GM12873 (cell line): ENCODE results near the gene TMX1.

ENCODE experiments used
- CTCF ChIP-seq: IDR thresholded peaks from 2 replicates; pipeline ENCODE4 v1.5.1; 2012; ENCODE audit warnings: low read depth, mild to moderate bottlenecking, moderate library complexity, low read length, control low read depth; ENCODE audit not compliant: insufficient read depth; ENCODE audit errors: missing control alignments

Gene TMX1

GRCh38 chr14:51293912-51294389 lies 53.9 kb downstream of the TMX1 start:
- no peak for TF ChIP-seq CTCF

GRCh38 chr14:51294951-51295525 lies 55.0 kb downstream of the TMX1 start:
- TF ChIP-seq CTCF = no peak

- TF ChIP-seq CTCF = no peak
Measured at GRCh38 chr14:51295646-51296263, 55.7 kb downstream of the TMX1 start.

GRCh38 chr14:51297066-51297465 lies 57.0 kb downstream of the TMX1 start:
- no peak for TF ChIP-seq CTCF

- TF ChIP-seq CTCF = no peak
Measured at GRCh38 chr14:51298895-51299294, 58.8 kb downstream of the TMX1 start.

GRCh38 chr14:51302295-51303030 lies 62.4 kb downstream of the TMX1 start:
- no peak for TF ChIP-seq CTCF

GRCh38 chr14:51304438-51304837 lies 64.4 kb downstream of the TMX1 start:
- no peak for TF ChIP-seq CTCF
